Head of caudate nucleus (tissue), 42 donors: ENCODE results near the gene MAGI2.

Experiments
- DNase-seq, 42 donors: peaks; one replicate each; pipeline versions ENCODE4 v3.0.0 to v3.0.0-alpha.2; 2020 to 2021; ENCODE audit warnings: mixed read lengths in 7 of 42
- intact Hi-C: fragments of 100-400 bp; cut with DNase I; formaldehyde crosslinking; loops from one replicate; pipeline ENCODE4 v1.15.0; 2022

The MAGI2 gene

DNA sequence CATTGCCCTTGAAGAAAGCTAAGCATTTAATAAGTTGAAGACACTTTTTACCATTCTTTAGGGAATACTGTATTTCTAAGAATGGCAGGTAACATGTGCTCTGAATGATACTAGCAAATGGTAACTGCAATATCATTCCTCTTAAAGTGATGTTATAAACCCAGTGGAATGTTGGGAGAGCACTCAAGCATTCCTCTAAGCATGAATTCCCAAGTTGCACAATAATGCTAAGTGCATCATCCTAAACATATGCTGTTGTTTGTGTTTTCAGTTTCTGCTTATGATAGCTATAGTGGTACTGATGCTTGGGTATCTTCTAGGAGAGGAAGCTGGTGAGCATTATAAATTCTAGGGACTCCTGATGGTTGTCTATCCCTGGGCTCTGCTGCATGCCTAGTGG is 980.9 kb downstream of the MAGI2 start:
- no peak for DNase-seq
- intact Hi-C loops = no loop called here

DNA sequence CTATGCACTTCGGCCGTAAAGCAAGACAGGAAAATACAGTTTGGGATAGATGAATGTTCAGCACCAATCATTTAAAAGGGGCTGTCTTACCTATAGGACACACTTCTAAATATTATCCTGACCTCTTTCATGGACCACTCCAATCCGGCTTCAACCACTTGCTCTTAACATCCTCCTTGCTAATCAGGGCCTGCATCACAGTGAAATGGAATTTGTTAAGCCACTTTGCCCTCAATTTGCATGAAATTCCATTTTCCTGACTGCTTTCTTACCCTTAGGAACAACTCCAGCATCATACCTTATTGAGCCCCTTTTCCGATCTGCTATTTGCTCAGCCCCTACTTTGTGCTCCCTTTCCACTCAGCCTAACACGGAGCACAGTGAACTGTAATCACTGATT is 987.6 kb downstream of the MAGI2 start:
- no peak for DNase-seq
- intact Hi-C loops = no loop called here

DNA sequence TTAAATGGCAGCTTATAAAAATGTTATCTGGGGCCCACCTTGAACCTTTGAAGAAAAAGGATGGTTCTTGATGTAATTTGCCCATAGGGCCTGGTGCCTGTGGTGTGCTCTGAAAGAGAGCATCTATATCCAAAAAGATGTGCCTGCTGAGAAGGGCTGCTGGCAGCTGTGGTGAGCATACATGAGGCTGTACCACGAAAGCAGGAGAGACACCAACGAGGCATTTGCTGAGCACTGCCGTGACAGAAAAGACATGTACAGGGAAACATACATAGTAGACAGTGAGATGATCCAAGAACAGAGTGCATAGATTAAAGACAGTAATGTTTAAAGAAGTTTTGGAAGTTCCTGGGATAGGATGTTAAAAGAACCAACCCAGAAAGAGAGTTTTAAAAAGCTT is 990.4 kb downstream of the MAGI2 start:
- no peak for DNase-seq
- intact Hi-C loops = no loop called here

DNA sequence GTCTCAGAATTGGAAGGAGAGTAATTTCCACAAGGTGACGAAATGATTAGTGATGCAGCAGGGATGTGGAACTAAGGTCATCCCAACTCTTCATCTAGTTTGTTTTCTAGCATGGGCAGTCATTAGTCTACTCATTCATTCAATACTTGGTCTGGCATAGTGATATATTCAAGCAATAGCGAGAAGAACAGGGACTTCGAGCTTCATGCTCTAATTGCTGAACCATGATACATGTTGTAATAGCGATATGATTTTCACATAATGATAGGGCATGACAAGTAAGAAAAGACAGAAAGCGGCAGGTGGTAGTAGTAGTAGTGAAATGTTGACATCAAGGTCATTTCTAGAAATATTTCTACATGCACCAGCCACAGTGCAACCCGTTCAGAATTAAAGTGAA is 1002.8 kb downstream of the MAGI2 start:
- DNase-seq = no peak
- intact Hi-C loops = no loop called here

DNA sequence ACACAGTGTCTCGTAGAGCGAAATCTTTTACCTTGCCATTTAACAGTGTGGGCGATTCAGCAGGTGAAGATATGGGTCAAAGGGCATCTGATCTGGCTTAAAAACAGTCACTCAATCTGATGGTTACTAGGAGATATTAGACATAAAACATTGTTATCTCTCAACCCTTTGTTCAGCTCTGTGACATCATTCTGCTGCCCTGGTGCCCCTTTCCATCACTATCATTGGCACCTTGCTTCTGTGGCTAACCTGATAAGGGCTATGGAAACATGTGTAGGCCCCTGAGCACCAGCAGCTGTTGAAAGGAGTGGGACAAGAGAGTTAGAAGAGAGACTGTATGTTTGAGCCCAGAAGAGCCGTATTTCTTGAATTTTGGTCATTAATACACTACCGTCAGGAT is 1004.6 kb downstream of the MAGI2 start:
- no peak for DNase-seq
- intact Hi-C loops = no loop called here

DNA sequence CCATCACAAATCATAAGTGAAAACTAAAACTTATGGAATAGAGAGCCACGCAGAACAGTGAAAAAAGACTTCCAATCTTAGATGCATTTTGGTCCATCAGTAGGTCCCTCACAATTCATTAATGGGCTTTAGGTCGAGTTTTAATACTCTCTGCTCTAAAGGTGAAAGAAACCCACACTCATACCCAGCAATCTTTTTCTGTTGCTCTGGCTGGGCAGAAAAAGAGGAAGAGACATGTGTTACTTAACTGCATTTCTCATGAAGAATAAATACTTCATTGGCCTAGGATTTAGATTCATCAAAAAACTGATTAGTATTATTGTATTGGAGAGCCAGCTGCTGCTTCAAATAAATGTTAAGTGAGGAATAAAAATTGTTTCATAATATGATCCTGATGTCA is 1009.2 kb downstream of the MAGI2 start:
- DNase-seq = no peak
- intact Hi-C loops = no loop called here

DNA sequence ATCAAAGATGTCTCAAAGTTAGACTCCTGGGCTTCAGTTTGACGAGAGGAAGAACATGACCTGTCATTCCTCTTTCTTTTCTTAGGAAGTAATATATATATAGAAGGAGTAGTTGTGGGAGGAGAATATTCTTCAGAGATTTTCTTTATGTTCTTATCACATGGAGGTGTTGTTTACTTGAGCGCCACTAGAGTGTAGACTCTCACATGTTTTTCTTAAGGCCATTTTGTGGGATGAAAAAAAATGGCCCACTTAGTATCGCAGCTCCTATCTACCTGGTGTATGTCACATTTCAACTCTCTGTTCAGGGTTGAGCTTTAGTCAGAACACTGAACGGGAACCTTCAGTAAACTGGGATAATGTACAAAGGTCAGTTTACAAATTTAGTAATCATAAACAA is 1009.7 kb downstream of the MAGI2 start:
- DNase-seq = no peak
- intact Hi-C loops = no loop called here

DNA sequence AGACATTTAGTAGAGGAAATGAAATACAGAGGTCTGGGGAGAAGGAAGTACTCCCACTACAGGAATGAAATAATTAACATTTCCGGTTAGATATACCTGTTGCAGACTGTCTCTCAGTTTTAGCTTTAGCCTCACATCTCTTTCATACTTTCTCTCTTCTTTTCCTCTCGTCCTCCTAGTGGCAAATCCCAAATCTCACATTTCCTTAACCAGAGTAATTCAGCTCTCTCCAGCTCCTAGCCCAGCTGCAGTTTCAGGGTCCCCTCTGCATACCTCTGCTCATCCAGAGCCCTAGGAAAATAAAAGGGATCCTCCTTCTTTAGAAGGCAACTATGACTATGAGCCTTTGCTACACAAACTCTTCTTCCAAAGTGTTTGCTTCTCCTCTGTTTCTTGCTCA is 1011.7 kb downstream of the MAGI2 start:
- DNase-seq = no peak
- intact Hi-C loops = no loop called here

DNA sequence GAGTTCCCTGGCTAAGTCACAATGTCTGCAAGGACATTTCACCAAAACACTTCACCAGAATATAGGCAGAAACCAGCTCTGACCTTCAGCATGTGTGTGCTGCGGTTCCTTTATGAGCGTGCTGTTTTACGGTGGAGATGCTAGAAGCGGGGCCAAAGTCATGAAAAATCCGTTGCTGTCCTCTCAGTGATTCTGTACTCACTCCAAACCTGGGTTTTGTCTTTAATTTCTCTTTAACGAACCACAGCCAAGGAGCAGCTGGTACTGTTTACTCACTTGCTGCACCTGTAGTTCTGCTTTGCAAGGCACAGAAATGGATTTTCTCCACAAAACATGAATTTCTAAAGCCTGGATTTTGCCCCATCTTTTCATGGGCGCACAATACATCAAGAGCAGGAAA is 1015.0 kb downstream of the MAGI2 start:
- intact Hi-C loops = no loop called here

DNA sequence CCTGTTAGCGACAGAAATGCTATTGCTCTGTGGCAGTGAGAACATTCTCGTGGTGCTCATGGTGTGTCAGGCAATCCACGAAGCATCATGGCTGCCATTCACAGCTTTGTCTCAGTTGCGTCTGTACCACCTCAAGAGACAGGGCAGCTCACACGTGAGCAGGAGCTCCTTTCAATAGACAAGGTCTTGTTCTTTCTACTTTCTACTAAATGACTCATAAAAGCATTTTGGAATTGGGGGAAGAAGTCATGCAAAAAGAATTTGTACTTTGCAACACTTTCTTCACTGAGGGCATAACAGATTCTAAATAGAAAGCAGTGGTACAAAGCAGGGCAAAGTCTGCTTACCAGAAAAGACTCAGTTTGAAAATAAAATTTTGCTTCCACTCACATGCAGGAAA is 1016.3 kb downstream of the MAGI2 start:
- peak in 3 of 42 donors; percentile 7 to 49 (median 12) for DNase-seq
- intact Hi-C loops = no loop called here

More for the DNA sequence above, 1015.0 kb downstream of the MAGI2 start:
- no peak for DNase-seq

DNA sequence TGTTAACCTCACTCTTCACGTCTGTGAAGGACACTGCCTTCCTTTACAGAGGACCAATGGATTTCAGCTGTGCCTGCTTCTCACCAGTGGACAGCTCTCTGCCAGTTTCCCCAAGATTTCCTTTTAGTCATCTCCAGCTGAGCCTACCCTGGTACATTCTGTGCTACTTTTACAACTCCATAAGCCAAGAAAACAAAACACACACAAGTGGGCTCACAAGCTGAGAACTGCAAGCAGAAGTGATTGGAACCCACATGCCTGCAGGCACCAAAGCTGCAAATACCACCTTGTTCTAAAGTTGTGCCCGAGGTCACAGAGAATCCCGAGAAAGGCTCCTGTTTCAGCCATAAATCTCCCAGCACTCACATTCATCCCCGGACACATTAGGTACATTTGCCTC is 1018.1 kb downstream of the MAGI2 start:
- intact Hi-C loops = no loop called here
- DNase-seq = peak in 12 of 42 donors; percentile 11 to 50 (median 23)

DNA sequence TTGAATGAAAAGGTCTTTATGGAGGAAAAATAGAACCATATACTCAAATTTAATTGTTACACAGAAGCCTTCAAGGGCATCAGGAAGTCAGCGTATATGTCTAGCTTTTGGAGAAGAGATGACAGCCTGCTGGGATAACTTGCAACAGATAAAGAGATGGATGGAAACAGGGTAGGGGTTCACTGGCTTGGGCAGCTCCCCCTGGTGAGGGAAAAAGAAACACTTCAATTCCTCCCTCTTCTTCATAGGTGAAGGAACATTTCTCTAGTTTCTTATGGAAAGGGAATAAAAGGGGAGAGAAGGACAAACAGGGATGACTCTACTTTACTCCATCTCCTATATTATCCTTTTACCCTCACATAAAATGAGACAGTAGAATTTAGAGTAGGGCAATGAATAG is 1019.2 kb downstream of the MAGI2 start:
- intact Hi-C loops = no loop called here
- no peak for DNase-seq

DNA sequence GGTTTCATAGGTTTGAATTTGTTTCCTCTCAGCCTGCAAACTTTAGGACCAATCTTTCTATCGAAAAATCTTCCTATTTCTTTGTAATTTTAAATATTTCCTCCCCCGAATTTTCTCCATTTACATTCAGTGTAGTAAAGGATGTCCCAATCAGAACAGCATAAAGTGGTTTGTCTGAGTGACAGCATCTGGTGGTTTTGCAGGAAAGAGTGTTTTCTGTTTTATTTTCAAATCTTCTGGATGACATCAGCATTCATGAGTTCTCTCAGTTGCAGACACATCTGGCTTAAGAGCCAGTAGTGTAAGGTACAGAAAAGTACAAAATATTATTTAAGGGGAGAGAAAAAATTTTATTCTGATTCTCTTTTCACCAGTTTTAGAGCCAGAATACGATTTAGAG is 1020.0 kb downstream of the MAGI2 start:
- no peak for DNase-seq
- intact Hi-C loops = no loop called here

DNA sequence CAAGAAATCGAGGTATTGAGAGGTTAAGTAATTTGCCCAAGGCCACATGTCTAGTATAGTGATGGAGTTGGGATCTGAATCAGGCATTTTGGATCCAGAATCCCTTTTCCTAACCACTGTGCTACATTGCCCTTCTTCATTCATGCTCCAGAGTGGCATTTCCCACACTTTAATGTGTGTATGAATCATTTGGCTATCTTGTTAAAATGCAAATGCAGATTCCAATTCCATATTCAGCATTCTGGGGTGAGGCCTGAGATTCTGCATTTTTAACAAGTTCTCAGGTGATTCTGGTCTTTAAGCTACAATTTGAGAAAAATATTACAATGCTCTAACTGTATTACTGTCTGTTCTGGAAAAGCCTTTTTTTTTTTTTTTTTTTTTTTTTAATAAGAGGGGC is 1023.6 kb downstream of the MAGI2 start:
- intact Hi-C loops = no loop called here
- DNase-seq = no peak

DNA sequence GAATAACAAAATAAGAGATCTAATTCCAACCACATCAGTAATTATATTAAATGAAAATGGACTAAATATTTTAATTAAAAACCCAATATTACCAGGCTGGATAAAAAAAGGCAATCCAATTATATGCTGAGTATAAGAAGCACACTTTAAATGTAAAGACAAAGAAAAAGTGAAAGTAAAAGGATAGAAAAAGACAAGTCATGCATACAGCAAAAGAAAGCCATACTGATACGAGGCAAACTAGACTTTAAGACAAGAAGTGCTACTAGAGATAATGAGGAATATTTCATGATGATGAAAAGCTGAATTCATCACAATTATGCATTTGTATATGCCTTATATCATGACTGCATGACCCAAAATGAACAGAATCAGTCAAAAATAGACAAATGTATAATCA is 1026.3 kb downstream of the MAGI2 start:
- intact Hi-C loops = no loop called here
- DNase-seq = no peak

DNA sequence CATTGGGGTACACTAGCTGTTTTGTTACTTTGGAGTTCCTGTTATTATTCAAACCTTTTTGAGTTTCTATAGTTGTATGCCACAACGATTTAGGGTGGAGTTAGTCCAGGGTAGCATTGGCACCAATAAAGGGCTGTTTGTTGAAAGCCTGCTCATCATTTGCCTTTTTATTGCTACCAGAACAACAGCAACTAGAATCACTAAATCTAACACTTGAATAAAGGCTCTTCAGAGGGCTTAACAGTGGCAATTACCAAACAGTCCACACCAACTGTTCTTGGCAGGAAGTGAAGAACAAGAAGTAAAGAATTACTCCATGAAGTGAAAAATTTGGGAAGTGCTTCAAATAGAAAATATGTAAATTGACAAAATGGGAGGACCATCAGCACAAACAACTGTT is 1033.5 kb downstream of the MAGI2 start:
- intact Hi-C loops = no loop called here
- DNase-seq = peak in 2 of 42 donors; percentile 28 to 31

DNA sequence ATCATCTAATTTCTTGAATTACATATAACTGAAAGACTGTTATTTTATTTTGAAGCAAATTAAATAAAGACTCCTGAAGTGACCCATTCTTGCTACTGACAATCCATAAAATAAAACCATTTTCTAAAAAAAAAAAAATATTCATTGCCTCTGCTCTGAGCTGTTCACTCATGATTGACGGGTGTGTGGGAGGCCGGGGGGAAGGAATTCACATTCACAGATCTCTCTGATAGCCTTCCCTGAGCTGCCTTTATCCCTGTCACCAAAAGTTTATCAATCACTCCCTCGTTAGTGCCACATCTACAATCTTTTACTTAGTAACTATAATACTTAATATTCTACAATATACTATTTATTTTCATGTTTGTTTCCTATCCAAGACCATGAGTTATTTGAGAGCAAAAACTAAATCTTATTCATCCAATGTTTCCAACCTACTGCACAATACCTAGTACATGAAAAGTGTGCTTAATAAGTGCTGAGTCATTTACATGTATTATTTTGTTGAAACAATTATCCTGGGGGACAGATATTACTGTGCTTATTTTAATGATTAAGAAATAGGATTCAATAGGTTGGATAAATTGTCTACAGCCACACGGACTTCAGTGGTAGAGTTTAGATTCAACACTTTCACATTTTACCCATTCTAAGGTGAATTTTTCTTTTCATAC is 1036.2 kb downstream of the MAGI2 start:
- intact Hi-C loops = no loop called here
- peak in 34 of 42 donors; percentile 25 to 81 (median 50) for DNase-seq

DNA sequence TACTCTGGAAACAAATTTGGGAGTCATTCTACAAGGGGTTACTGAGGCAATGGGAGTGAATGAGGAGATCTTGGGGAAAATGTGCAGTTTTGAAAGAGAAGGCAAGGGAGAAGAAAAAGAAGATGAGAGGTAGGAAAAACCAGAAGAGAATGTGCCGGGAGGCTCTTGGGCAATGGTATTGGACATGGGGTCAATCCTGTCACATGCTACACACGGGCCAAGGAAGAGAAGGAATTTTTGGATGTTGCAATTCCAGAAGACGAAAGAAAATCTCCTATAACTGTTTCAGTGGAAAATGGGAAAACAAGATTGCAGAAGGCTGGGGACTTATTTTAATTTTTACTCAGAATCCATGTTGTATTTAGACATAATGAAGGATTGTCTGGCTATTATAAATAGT is 1039.9 kb downstream of the MAGI2 start:
- intact Hi-C loops = no loop called here
- no peak for DNase-seq

DNA sequence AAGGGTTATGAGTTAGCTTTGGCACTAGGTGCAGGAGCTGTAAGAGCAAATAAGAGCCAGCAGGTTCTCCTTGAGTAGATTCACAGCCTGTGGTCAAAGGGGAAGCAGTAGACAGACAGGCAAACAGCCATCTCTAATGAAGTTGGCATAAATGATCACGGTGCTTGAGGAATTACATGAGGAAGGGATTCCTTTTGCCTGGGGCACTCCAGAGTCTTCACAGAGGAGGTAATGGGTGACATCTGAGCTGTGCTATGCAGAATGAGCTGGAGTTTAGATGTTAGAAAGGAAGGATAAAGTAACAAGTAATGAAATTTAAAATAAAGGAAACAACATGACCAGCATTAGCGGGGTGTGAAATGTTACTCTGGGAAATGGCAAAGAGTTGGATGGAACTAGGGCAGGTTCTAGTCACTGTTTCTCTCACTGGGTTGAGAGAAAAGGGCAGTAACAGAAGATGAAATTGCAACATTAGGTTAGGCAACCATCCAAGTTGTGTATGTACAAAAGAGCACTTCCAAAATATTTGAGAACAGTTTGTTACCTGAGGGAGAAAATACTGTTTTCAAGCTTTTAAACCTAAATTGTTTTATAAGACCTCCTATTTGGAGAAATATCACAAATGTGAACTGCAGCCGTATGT is 1041.1 kb downstream of the MAGI2 start:
- intact Hi-C loops = no loop called here
- DNase-seq = no peak

DNA sequence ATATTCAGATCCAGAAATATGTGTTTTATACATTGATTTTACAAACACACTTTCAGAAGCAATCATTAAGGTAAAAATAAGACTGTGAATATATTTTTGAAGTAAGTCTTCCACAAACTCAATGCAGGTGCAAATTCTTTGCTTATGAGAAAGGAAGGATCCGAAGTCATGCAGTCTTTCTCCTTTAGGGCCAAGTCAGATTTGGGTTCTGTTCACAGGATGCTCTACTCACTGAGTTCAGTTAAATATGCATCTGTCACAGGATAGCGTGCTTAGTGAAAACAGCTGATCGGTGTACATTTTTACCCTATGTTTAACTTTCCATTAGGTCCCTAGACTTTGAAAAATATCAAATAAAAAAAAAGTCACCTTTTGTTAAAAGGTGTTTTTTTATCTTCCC is 1046.4 kb downstream of the MAGI2 start:
- no peak for DNase-seq
- intact Hi-C loops = no loop called here

DNA sequence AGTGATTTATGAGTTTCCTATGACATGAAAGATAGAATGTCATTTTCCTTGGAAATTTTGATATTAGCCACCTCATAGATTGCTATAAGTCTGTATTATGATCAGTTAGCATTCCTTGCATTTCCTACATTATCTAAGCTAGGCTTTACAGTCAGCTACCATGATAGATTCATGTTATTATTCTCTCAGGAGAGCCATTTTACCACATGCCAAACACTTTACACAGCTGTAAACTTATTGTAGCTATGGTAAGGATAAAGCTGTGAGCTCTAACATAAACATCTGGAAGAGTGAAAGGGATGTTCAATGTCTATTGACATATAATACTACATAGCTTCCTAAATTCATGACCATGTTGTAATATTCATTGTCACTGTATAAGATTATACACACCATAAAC is 1046.9 kb downstream of the MAGI2 start:
- no peak for DNase-seq
- intact Hi-C loops = no loop called here
